EL (cell line): ENCODE measurements around the gene COPS7B.

Experiments
- DNase-seq: peaks from one replicate; pipeline ENCODE4 v3.0.0-alpha.2; 2016

COPS7B gene

DNA sequence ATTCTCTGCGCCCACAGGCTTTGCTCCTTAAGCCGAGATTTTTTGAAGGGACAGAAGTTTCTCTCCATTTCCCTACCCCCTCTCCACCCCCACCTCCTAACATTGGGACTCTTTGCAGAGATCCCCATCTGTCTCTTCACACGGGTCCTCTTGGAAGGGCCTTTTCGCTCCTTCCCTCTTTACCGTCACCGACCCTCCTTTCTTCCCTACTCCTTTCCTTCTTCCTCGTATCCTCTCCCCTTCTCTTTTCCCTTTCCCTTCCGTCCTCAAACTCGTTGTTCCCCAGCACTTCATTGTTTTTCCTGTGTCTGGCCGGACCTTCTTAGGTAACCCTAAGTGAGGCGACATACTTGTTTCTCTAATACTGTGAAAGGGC lies 660 bp downstream of the COPS7B start:
- no peak for DNase-seq

DNA sequence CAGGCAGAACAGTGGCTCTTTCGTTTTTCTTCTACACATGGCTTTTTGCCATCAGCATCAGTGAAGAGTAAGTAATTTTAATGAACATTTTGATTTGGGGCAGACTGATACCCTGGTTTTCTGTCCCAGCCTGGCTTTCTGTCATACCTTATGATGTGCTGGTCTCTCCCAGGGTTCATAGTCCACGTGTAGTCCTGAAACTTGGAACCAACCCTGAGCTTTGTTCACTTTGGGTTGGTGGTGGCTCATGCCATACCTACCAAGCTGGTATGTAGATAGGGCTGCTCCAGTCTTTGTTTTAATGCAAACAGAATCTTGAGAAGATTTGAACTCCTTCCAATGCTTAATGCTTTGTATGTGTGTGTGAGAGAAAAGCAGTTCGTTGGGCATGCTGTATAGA lies 4.9 kb downstream of the COPS7B start:
- DNase-seq: no peak

DNA sequence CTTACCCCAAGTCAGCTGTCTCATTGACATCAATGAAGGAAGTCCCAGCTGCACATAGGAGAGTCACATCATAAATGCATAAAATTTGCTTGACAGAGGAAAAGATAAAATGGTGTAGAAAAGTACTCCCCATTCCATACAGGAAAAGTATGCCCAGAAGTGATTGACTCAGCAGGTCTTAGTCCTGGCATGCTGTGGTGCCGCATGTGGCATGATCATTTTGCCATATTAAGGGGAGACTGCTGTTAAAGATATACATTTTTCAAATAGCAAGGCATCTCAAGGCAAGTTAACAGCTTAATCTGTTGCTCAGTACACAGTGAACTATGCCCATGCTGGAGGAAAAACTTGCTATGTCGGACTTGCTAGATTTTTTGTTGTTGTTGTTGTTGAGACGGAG lies 8.1 kb downstream of the COPS7B start:
- no peak for DNase-seq

DNA sequence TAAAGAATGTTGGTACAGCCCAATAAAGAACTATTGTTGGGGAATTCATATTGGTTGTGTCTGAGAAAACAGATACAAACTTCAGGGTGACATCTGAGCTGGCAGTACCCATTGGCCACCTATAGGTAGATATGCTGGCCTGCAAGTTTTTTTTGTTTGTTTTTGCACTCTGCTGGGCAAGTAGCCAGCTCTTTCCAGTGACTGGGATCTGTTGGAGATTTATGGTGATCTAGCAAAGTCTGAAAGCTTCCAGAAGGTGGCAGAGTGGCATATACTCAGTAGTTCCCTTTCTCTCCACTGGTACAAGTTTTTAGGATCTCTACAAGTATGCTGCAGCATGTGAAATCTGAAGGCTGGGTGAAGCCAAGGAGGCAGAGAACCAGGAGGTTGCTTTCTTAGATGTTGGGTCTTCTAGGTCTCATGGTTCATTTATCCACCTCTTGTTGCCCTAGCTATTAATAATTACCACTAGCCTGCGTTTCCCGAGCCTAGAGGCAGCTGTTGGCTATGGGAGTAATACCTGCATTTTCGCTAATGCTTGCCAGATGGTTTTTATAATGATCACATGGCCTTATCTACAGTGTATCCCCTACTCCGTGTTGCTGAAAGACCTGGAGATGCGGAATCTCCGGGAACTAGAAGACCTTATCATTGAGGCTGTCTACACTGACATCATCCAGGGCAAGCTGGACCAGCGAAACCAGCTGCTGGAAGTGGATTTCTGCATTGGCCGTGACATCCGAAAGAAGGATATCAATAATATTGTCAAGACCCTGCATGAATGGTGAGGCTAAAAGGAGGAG lies 9.5 kb downstream of the COPS7B start:
- DNase-seq: peak; percentile 79

DNA sequence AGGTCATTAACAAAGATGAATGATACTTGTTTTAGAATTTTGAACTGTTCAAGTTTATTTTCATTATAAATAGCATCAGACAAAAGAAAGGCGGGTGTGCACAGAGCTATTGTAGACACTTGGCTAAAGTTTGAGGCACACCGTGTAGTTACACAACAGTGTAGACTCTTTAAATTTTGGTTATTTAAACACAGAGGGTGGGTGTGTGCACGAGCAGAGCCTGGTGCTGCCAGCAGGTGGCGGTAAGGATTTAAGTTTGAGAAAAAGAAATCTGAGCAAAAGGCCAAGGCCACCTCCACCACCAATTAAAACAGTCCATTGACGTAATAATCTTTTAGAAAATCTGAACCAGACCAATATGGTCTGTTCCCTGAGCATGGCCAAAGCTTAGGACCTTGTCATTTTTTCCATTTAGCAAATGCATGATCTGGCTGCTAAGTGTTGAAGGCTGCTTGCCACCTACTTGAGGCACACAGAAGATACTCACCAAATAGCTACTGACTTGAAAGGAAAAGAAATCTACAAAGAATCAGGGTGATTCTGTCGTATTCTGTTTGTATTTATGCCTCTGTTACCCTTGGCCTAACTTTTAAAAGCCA lies 14.3 kb downstream of the COPS7B start:
- DNase-seq: peak; percentile 37

DNA sequence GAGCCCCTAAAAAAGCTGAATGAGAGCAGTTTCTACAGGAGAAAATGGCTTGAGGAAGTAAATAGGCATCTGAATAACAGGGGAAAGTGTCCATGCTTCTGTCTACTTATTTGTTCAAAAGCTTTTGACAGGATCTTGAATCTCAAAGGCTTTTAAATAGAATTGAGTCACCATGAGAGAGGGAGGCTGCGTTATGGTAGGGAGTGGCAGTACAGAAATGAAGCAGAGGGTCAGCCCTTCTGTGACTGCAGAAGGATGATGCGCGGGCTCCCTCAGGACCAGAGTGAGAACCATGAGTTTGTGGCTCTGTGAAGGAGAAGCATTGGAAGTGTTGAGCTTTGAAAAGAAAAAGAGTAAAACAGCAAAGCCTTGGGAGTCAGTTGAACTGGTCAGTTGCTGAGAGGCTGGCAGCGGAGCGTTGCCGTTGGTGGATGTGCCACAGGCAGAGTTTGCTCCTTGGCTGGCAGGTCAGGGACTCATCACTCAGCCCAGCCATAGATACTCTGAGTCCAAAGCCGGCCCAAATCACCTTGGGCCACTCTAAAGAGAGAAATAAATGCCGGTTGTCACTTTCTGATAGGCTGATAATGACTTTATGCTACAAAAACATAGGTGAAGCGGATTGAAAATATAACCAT lies 17.4 kb downstream of the COPS7B start:
- no peak for DNase-seq

DNA sequence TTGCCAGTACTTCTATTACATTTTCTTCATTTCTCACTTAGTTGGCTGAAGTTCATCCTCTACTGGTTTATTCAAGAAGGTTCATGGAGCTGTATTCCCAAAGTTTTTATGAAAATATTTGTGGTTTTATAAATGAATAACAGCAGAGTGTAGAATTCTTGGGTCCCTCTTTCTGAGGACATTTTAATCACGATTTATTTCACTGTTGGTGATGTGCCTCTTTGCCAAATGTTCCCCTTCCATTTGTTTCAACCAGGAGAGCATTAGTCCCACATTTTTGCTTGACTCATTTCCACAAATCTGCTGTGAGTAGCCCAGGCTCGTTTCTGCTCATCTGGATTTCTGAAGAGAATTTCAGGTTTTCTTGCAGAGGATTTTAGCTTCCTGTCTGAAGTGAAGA lies 20.8 kb downstream of the COPS7B start:
- DNase-seq: no peak

DNA sequence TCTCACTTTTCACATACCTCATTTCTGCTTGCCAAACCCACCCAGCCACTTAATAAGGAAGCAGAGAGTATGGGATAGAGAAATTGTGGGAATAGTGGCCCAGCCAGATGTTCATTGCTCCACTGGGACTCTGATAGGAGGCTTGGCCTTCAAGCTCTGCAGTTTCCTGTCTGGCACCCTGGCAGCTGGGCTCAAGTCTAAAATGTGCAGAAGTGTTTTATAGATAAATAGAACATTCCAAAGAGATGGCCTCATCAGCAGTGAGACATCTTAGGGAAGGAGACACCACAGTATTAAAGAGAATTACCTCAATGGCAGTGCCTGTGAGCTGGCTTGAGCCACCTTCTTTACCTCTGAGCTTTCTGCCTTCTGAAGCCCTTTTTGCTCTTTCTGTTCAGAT lies 24.7 kb downstream of the COPS7B start:
- peak; percentile 88 for DNase-seq

DNA sequence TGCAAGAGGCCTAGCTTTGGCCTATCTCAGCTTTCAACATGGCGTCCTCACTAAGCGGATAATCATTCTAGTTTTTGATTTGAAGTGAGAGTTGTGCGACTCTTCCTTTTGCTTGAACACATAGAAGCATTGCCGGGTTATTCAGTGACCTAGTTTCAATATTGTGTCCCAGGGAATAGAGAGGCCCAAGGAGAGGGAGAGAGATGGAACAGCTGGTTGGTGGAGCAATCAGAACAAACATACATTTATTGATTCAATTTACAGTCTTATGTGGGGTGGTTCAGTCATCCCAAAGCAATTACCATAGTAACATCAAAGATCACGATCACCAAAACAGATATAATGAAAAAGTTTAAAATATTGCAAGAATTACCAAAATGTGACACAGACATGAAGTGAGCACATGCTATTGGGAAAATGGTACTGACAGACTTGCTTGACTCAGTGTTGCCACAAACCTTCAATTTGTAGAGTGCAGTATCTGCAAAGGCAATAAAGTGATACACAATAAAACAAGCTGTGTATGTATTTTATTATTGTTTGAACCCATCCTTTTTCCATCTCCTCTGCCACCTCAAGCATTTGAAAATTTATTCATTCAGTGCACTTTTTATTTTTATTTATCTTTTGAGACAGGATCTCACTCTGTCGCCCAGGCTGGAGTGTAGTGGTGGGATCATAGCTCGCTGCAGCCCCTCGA lies 30.2 kb downstream of the COPS7B start:
- DNase-seq: no peak

DNA sequence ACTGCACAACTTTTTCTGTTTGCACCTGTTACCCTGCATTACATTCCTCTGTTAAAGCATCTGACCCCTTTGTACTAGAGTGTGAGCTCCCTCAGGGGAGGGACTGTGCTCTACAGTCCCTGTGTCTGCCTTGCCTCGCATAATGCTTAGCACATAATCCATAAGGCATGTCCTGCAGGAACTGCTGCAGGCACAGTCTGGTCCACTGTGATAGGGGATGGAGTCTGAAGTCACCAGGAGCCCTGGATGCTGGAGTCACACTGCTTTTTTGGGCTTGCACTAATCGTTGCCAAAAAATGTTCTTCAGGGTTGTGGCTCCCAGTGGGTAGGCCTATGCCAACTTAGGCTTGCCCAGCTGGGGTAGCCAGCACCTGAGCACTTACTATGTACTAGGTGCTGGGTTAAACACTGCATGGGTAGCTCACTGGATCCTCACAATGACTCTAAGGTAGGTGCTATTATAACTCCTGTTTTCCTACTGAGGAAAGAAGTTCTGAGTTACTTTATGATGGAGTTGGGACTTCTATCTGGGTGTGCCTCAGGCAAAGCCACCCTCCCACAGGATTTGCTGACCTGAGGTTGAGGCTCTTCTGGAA lies 33.3 kb downstream of the COPS7B start:
- no peak for DNase-seq

DNA sequence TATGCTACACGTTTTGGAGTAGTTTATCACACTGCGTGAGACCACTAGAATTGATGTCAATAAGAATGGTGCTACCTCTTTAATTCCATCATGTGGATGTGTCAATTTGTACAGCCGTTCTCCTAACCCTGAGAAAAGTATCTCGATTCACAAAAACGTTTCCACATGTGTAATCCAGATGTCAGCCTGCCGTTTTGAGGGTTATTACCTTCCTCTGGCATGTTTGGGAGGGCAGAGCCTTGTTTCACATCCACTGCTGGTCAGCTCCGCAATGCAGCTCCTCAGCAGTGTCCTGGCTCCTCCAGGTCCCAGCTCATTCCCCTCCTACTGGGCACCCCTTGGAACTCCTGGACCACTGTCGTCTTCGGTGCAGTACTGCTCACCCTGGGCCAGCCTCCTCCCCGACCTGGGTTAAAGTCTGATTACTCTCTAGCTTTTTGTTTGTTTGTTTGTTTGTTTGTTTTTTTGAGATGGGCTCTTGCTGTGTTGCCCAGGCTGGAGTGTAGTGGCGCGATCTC lies 34.6 kb downstream of the COPS7B start:
- DNase-seq: no peak

DNA sequence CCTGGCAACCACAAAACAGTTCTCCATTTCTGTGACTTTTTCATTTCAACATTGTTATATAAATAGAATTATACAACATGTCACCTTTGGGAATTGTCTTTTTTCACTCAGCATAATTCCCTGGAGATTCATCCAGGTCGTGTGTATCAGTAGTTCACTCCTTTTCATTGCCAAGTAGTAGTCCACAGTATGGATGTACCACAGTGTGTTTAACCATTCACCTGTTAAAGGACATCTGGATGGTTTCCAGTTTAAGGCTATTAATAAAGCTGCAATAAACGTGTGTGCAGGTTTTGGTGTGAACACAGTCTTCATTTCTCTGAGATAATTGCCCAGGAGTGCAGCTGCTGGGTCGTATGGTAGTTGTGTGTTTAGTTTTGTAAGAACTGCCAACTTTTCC lies 35.7 kb downstream of the COPS7B start:
- DNase-seq: no peak

DNA sequence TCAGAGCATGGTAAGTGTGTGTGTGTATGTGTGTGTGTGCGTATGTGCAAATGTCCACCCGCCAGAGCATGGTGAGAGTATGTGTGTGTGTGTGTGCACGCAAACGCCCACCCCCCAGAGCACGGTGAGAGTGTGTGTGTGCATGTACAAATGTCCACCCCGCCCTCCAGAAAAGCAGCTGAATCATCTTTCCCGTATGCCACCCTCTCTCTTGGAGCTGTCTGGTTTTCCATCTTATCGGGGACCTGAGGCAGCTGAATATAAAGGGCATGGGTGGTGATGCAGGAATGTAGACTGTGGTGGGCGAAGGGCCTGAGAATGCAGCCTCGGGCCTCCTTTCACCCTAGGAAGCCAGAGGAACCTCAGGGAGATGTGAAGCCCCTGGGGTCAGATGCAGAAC lies 66.9 kb downstream of the COPS7B start:
- no peak for DNase-seq

DNA sequence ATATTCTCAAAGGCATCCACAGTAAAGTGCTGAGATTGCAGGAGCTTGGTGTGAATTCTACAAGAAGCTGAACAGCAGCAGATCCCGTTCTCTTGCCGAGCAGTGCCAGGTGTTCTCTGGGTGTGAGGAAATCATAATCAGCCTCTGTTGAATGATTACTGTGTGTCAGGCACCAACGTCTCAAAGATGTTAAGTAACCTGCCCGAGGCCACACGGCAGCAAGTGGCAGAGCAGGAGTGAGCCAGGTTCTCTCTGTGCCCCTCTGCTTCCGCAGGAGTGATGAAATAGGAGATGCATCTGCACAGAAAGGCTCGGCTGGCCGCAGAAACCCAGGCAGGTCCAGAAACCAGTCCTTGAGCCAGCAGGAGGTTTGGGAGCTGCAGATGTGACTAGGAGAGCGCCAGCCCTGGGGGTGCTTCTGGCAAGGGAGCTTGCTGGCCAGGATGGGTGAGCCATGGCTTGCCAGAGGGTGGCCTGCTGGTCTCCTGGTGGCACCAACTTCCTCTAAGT lies 68.4 kb downstream of the COPS7B start:
- DNase-seq: no peak

DNA sequence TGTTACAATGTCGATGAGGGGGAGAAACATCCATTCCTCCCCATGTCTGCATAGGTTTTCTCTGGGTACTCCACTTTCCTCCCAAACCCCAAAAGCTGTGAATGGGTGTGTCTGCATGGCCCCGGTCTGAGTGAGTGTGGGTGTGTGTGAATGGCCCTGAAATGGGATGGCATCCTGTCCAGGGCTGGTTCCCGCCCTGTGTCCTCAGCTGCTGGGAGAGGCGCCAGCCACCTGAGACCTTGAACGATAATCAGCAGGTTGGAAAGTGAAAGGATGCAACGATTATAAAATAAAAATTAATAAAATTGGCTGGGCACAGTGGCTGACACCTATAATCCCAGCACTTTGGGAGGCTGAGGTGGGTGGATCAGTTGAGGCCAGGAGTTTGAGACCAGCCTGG lies 70.7 kb downstream of the COPS7B start:
- no peak for DNase-seq
